Midbrain (tissue), 1 donor: ENCODE measurements around the gene PRKAG2.
A peak's percentile ranks its signal among the peaks of the same experiment; 100 is the strongest.

ENCODE experiments used
- DNase-seq: peaks from one replicate; lab custom pipeline; 2025; lab: John Stamatoyannopoulos, UW

PRKAG2 gene

GRCh38 chr7:151694441-151694827 is 182.5 kb downstream of the PRKAG2 start:
- no peak for DNase-seq

- DNase-seq = no peak
These were observed 183.8 kb downstream of the PRKAG2 start for GRCh38 chr7:151693140-151693539.

- DNase-seq = no peak
These were observed 184.2 kb downstream of the PRKAG2 start for GRCh38 chr7:151692721-151693120.

- DNase-seq = no peak
These were observed 185.5 kb downstream of the PRKAG2 start for GRCh38 chr7:151691449-151691848.

GRCh38 chr7:151690606-151691005 is 186.3 kb downstream of the PRKAG2 start:
- DNase-seq = no peak

GRCh38 chr7:151689196-151689971 is 187.5 kb downstream of the PRKAG2 start:
- DNase-seq = peak; percentile 51

- DNase-seq = no peak
These were observed 188.6 kb downstream of the PRKAG2 start for GRCh38 chr7:151688236-151688780.

- DNase-seq = no peak
These were observed 189.2 kb downstream of the PRKAG2 start for GRCh38 chr7:151687523-151688235.

- DNase-seq = no peak
These were observed 190.1 kb downstream of the PRKAG2 start for GRCh38 chr7:151686826-151687225.

- DNase-seq = no peak
These were observed 190.7 kb downstream of the PRKAG2 start for GRCh38 chr7:151686016-151686766.

GRCh38 chr7:151684408-151685175 is 192.3 kb downstream of the PRKAG2 start:
- DNase-seq = no peak

GRCh38 chr7:151683615-151684407 is 193.1 kb downstream of the PRKAG2 start:
- no peak for DNase-seq

GRCh38 chr7:151682831-151683614 is 193.9 kb downstream of the PRKAG2 start:
- DNase-seq = peak; percentile 73

- no peak for DNase-seq
These were observed 195.2 kb downstream of the PRKAG2 start for GRCh38 chr7:151681726-151682125.

- DNase-seq = no peak
These were observed 196.1 kb downstream of the PRKAG2 start for GRCh38 chr7:151680810-151681209.

GRCh38 chr7:151679881-151680612 is 196.9 kb downstream of the PRKAG2 start:
- no peak for DNase-seq

- peak; percentile 11 for DNase-seq
These were observed 197.7 kb downstream of the PRKAG2 start for GRCh38 chr7:151679071-151679708.

GRCh38 chr7:151678227-151678604 is 198.7 kb downstream of the PRKAG2 start:
- DNase-seq = no peak
